ENCODE results near the gene WWOX.

WWOX gene

GRCh38 chr16:78606545-78606944 is 507.1 kb downstream of the WWOX start:
- TF ChIP-seq CTCF (IDR thresholded peaks at IDR 0.05; ENCODE audit: low read length): no peak
- no peak for TF ChIP-seq EZH2 (optimal IDR thresholded peaks at IDR 0.05; ENCODE audit: low read depth, low read length)
- no peak for TF ChIP-seq EZH2phosphoT487 (IDR thresholded peaks at IDR 0.05; ENCODE audit: low read length)
- H3K9me3 ChIP-seq (replicated peaks; ENCODE audit: insufficient read depth, low read length): no peaks in the 10 kb centered on the region
- no peaks in the 10 kb centered on the region for H3K9me2 ChIP-seq (replicated peaks; ENCODE audit: insufficient read depth, low read length)
- H3K4me1 ChIP-seq (ENCODE audit: low read length): no peaks in the 10 kb centered on the region
- no peak for DNase-seq
- H2AFZ ChIP-seq (ENCODE audit: low read length): no peak overlapping the region
- no peak overlapping the region for H3K4me2 ChIP-seq (ENCODE audit: low read depth, low read length)
- H3K4me3 ChIP-seq (ENCODE audit: low read length): no peak overlapping the region
- H3K79me2 ChIP-seq (ENCODE audit: low read length): no peaks in the 10 kb centered on the region
- no peak overlapping the region for H3K27ac ChIP-seq (ENCODE audit: low read length)
- no peak overlapping the region for H3K9ac ChIP-seq (ENCODE audit: low read length)
- H3K36me3 ChIP-seq (replicated peaks; ENCODE audit: insufficient read depth, low read length): no peaks in the 10 kb centered on the region
- H4K20me1 ChIP-seq (ENCODE audit: insufficient read depth, low read length): no peaks in the 10 kb centered on the region
- H3F3A ChIP-seq (ENCODE audit: insufficient read depth, low read length): no peaks in the 10 kb centered on the region
- no peaks in the 10 kb centered on the region for H3K27me3 ChIP-seq (replicated peaks; ENCODE audit: insufficient read depth, low read length)

GRCh38 chr16:78607022-78607421 is 507.6 kb downstream of the WWOX start:
- DNase-seq: no peak
- Histone ChIP-seq H2AFZ (ENCODE audit: low read length) (no peak overlapping the region), H3K9ac (ENCODE audit: low read length) (no peak overlapping the region), H3K9me3 (replicated peaks; ENCODE audit: insufficient read depth, low read length) (no peaks in the 10 kb centered on the region), H3K4me1 (ENCODE audit: low read length) (no peaks in the 10 kb centered on the region), H3F3A (ENCODE audit: insufficient read depth, low read length) (no peaks in the 10 kb centered on the region), H3K36me3 (replicated peaks; ENCODE audit: insufficient read depth, low read length) (no peaks in the 10 kb centered on the region), H3K4me2 (ENCODE audit: low read depth, low read length) (no peak overlapping the region), H3K79me2 (ENCODE audit: low read length) (no peaks in the 10 kb centered on the region), H4K20me1 (ENCODE audit: insufficient read depth, low read length) (no peaks in the 10 kb centered on the region), H3K27ac (ENCODE audit: low read length) (no peak overlapping the region), H3K4me3 (ENCODE audit: low read length) (no peak overlapping the region), H3K27me3 (replicated peaks; ENCODE audit: insufficient read depth, low read length) (no peaks in the 10 kb centered on the region), H3K9me2 (replicated peaks; ENCODE audit: insufficient read depth, low read length) (no peaks in the 10 kb centered on the region)
- TF ChIP-seq EZH2phosphoT487 (IDR thresholded peaks at IDR 0.05; ENCODE audit: low read length): no peak
- no peak for TF ChIP-seq CTCF (IDR thresholded peaks at IDR 0.05; ENCODE audit: low read length)
- TF ChIP-seq EZH2 (optimal IDR thresholded peaks at IDR 0.05; ENCODE audit: low read depth, low read length): no peak

GRCh38 chr16:78607465-78607864 is 508.0 kb downstream of the WWOX start:
- H3K4me3 ChIP-seq (ENCODE audit: low read length): no peak overlapping the region
- H3K36me3 ChIP-seq (replicated peaks; ENCODE audit: insufficient read depth, low read length): no peaks in the 10 kb centered on the region
- no peaks in the 10 kb centered on the region for H4K20me1 ChIP-seq (ENCODE audit: insufficient read depth, low read length)
- H3K4me2 ChIP-seq (ENCODE audit: low read depth, low read length): no peak overlapping the region
- DNase-seq: no peak
- no peaks in the 10 kb centered on the region for H3K9me3 ChIP-seq (replicated peaks; ENCODE audit: insufficient read depth, low read length)
- H3K9ac ChIP-seq (ENCODE audit: low read length): no peak overlapping the region
- H3K9me2 ChIP-seq (replicated peaks; ENCODE audit: insufficient read depth, low read length): no peaks in the 10 kb centered on the region
- TF ChIP-seq EZH2 (optimal IDR thresholded peaks at IDR 0.05; ENCODE audit: low read depth, low read length) (no peak), EZH2phosphoT487 (IDR thresholded peaks at IDR 0.05; ENCODE audit: low read length) (no peak), CTCF (IDR thresholded peaks at IDR 0.05; ENCODE audit: low read length) (no peak)
- H3K27ac ChIP-seq (ENCODE audit: low read length): no peak overlapping the region
- H3F3A ChIP-seq (ENCODE audit: insufficient read depth, low read length): no peaks in the 10 kb centered on the region
- H3K79me2 ChIP-seq (ENCODE audit: low read length): no peaks in the 10 kb centered on the region
- no peaks in the 10 kb centered on the region for H3K4me1 ChIP-seq (ENCODE audit: low read length)
- H2AFZ ChIP-seq (ENCODE audit: low read length): no peak overlapping the region
- H3K27me3 ChIP-seq (replicated peaks; ENCODE audit: insufficient read depth, low read length): no peaks in the 10 kb centered on the region

Data from MM.1S (cell line).